ENCODE data around the gene MPDZ.

Gene MPDZ, protein sequence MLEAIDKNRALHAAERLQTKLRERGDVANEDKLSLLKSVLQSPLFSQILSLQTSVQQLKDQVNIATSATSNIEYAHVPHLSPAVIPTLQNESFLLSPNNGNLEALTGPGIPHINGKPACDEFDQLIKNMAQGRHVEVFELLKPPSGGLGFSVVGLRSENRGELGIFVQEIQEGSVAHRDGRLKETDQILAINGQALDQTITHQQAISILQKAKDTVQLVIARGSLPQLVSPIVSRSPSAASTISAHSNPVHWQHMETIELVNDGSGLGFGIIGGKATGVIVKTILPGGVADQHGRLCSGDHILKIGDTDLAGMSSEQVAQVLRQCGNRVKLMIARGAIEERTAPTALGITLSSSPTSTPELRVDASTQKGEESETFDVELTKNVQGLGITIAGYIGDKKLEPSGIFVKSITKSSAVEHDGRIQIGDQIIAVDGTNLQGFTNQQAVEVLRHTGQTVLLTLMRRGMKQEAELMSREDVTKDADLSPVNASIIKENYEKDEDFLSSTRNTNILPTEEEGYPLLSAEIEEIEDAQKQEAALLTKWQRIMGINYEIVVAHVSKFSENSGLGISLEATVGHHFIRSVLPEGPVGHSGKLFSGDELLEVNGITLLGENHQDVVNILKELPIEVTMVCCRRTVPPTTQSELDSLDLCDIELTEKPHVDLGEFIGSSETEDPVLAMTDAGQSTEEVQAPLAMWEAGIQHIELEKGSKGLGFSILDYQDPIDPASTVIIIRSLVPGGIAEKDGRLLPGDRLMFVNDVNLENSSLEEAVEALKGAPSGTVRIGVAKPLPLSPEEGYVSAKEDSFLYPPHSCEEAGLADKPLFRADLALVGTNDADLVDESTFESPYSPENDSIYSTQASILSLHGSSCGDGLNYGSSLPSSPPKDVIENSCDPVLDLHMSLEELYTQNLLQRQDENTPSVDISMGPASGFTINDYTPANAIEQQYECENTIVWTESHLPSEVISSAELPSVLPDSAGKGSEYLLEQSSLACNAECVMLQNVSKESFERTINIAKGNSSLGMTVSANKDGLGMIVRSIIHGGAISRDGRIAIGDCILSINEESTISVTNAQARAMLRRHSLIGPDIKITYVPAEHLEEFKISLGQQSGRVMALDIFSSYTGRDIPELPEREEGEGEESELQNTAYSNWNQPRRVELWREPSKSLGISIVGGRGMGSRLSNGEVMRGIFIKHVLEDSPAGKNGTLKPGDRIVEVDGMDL (N-terminal part only)

DNA sequence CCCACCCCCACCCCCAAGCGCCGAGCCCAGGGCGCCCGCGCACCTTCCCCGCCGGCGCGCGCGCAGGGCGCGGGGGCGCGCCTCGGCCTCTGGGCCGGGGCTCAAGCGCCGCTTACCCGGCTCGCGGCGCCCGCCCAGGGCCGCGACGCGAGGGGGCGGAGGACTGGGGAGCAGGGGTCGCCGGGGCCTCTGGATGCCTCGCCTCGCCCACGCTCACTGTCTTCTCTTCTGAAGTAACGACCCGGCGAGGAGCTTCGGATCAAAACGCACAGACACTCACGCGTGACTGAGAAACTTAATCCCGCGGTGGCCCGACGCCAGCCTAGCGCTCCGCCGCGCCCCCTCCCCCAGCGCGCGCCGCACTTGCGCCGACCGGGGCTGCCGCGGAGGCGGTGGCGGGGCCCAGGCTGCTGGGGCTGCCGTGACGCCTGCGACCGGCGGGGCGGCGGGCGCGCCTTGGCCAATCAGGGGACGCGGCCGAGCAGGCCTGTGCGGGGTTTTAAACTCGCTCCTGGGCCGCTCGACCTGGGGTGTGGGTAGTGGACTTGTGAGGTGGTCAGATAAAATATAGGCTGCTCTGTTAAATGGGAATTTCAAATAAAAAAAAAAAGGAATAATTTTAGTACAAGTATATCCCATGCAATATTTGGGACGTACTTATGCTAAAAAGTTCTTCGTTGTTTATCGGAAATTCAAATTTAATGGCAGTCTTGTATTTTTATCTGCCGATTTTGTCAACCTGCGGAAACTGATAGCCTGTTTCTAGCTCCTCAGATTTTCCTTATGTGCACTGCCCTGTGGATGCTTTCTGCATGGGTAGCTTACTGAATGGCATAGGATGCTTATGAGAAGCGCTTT, at the start of gene MPDZ:
Gene MPDZ, minus strand, starts transcription at position 409 of the 858 bp plus-strand sequence. CDS start 29,377 bp downstream, outside the sequence.
- no peaks in the 10 kb centered on the region for H3K4me1 Mint-ChIP-seq
- H3K9me3 Mint-ChIP-seq, result peaks cover 3% of the 10 kb centered on the region
- peaks cover 27% of the 10 kb centered on the region for H3K27me3 Mint-ChIP-seq
- no peak for DNase-seq
- H3K4me3 Mint-ChIP-seq, result no peak within 1 kb of the TSS
- H3K36me3 Mint-ChIP-seq, result no peaks in the 10 kb centered on the region
- H3K27ac Mint-ChIP-seq, result no peak within 1 kb of the TSS
- CTCF ChIA-PET, result no interaction called here

DNA sequence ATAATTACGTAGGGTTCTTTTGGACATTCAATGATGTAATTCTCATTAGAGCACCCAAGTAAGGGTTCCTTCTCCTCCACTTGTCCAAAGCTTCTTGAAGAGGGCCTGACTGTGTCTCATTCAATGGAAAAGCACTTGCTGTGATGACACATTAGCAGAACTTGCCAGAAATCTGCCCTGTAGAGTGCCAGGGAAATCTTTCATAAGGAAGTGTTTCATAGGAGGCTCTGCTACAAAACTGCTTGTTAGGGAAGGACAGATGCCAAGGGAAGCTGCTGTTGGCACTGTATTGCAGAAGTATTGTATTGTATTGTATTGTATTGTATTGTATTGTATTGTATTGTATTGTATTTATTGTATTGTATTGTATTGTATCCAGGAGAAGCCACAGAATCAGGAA, 45.5 kb upstream of the MPDZ start:
- H3K27ac Mint-ChIP-seq, result no peak overlapping the region
- no peaks in the 10 kb centered on the region for H3K27me3 Mint-ChIP-seq
- H3K36me3 Mint-ChIP-seq, result no peaks in the 10 kb centered on the region
- no peak for DNase-seq
- no peaks in the 10 kb centered on the region for H3K9me3 Mint-ChIP-seq
- H3K4me3 Mint-ChIP-seq, result no peak overlapping the region
- no peaks in the 10 kb centered on the region for H3K4me1 Mint-ChIP-seq
- CTCF ChIA-PET, result no interaction called here

DNA sequence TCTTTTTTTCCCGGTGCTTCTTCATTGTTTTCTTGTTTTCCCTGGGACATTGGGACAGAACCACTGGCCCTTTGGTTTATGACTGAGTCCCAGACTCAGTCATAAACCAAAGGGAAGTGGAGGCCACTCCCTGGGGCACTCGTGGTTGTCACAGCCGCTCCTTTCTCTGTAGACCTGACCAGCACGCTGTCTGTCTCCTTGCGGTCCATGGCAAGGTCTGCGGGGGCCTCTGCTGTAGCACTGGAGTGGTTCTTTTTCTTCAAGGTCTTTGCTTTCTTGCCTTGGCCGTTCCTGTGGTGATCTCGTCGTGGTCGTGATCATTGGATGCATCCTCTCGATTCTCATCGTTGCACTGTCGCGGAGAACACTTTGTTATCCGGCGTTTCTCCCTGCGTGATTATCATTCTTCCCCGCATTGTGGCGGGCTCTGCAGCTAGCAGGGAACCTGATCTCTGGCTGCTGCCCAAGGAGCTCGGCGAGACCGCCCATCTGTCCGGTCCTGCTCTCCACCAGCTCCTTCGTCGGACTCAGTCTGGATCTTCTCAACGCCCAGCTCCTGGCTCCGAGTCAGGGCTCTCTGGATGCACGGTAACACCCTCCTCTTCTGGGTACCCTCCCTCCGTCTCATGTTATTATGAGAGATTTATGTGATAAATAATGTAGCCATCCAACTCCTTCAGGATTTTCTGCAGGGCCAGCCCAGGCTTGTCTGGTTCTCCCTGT, 43.5 kb upstream of the MPDZ start:
- peaks cover 3% of the 10 kb centered on the region for H3K9me3 Mint-ChIP-seq
- CTCF ChIA-PET, result no interaction called here
- H3K27ac Mint-ChIP-seq, result no peak overlapping the region
- H3K36me3 Mint-ChIP-seq, result no peaks in the 10 kb centered on the region
- H3K4me1 Mint-ChIP-seq, result no peaks in the 10 kb centered on the region
- no peaks in the 10 kb centered on the region for H3K27me3 Mint-ChIP-seq
- H3K4me3 Mint-ChIP-seq, result no peak overlapping the region
- DNase-seq, result no peak

DNA sequence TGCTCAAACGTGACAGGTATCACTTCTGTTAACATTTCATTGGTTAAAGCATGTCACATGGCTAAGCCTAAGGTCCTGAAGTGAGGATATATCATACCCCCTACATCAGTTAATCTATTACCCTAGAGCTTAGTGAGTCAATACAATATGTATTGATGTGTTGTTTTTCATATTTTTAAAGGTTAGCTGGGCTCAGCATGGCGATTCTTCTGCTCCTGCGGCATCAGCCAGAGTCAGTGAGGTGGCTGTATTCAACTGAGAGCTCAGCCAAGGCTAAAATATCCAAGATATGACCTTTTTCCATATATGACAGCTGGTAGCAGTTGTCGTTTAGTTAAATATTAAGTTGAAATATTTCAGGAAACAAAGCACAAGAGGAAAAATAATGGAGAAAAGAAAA, 38.5 kb upstream of the MPDZ start:
- Mint-ChIP-seq H3K9me3 (peaks cover 5% of the 10 kb centered on the region), H3K36me3 (no peaks in the 10 kb centered on the region), H3K4me3 (no peak overlapping the region), H3K27ac (no peak overlapping the region), H3K27me3 (no peaks in the 10 kb centered on the region), H3K4me1 (no peaks in the 10 kb centered on the region)
- no peak for DNase-seq
- CTCF ChIA-PET, result interaction anchor here (1.4 kb wide), 1 partner anchor 10 kb away, joined by 5 read pairs; no protein-coding TSS in a partner anchor

DNA sequence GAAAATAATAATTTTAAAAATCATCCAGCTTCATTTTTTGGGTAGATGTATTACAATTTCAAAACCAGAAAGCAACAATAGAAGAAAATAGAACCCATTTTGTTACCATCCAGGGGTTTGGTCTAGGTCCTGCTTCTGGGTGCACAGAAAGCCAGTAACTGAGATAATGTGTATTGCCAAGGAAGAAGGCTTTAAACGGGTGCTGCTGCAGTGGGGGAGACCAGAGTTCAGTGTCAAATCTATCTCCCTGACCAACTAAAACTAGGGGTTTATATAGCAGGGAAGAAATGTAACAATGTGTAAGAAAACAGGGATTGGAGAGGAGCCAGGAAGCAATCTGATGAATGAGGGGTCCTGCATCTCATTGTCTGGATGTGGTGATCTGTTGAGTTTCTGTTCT, 17.5 kb upstream of the MPDZ start:
- Mint-ChIP-seq H3K36me3 (no peaks in the 10 kb centered on the region), H3K27ac (no peak overlapping the region), H3K4me1 (no peaks in the 10 kb centered on the region), H3K4me3 (no peak overlapping the region), H3K27me3 (no peaks in the 10 kb centered on the region), H3K9me3 (peaks cover 11% of the 10 kb centered on the region)
- CTCF ChIA-PET, result no interaction called here
- DNase-seq, result no peak

DNA sequence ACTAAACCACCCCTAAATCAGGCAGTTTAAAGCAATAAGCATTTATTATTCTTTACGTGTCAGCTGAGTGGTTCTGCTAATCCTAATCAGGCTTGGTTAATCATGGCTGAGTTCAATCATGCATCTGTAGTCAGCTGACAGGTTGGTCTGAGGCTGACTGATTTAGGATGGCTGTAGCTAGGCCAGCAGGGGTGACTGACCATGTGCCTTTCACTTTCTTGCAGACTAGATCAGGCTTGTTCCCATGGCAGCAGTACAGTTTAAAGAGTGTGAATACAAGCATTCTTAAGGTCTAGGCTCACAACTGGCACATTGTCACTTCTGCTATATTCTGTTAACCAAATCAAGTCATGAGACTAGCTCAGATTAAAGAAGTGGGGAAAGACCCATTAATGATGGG, 16.1 kb upstream of the MPDZ start:
- Mint-ChIP-seq H3K27ac (no peak overlapping the region), H3K4me3 (no peak overlapping the region), H3K36me3 (no peaks in the 10 kb centered on the region), H3K27me3 (no peaks in the 10 kb centered on the region), H3K9me3 (peaks cover 9% of the 10 kb centered on the region), H3K4me1 (no peaks in the 10 kb centered on the region)
- DNase-seq, result no peak
- CTCF ChIA-PET, result no interaction called here

DNA sequence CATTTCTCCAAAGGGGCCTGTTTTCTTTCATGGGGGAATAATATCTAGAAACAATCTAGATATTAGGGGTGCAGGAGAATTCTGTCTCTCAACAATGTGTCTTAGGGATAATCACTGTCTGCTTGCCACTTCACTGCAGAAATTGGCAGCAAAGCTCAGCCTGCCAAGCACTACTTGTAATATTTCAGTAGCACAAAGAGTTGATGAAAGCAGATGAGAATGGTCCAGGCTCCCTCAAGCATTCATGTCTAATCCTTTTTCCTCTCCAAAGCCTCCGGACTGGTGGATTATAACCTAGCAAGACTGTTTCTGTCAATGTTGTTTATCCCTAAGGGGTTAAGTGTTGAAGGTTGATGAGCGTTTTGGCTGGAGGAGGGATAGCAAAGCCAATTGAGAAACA, 13.3 kb upstream of the MPDZ start:
- peaks cover 8% of the 10 kb centered on the region for H3K9me3 Mint-ChIP-seq
- no peak for DNase-seq
- no peaks in the 10 kb centered on the region for H3K4me1 Mint-ChIP-seq
- H3K4me3 Mint-ChIP-seq, result no peak overlapping the region
- H3K27ac Mint-ChIP-seq, result no peak overlapping the region
- H3K27me3 Mint-ChIP-seq, result no peaks in the 10 kb centered on the region
- no peaks in the 10 kb centered on the region for H3K36me3 Mint-ChIP-seq
- CTCF ChIA-PET, result no interaction called here

DNA sequence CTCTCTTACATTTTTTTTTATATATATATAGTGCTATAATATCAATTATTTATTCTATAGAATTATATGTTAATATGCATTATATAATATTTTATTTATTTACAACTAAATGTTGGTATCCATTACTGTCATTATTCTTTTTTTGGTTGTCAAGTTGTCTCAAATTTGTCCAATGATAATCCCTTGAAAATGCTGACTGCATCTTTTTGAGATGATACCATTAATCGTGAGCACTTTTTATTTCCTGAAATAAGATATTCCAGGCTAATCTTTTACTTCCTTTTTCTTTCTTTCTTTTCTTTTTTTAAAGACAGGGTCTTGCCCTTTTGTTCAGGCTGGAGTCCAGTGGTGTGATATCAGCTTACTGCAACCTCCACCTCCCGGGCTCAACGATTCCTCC, 12.7 kb upstream of the MPDZ start:
- peaks cover 11% of the 10 kb centered on the region for H3K9me3 Mint-ChIP-seq
- DNase-seq, result no peak
- H3K4me3 Mint-ChIP-seq, result no peak overlapping the region
- H3K36me3 Mint-ChIP-seq, result no peaks in the 10 kb centered on the region
- no peak overlapping the region for H3K27ac Mint-ChIP-seq
- no peaks in the 10 kb centered on the region for H3K27me3 Mint-ChIP-seq
- H3K4me1 Mint-ChIP-seq, result no peaks in the 10 kb centered on the region
- CTCF ChIA-PET, result no interaction called here

DNA sequence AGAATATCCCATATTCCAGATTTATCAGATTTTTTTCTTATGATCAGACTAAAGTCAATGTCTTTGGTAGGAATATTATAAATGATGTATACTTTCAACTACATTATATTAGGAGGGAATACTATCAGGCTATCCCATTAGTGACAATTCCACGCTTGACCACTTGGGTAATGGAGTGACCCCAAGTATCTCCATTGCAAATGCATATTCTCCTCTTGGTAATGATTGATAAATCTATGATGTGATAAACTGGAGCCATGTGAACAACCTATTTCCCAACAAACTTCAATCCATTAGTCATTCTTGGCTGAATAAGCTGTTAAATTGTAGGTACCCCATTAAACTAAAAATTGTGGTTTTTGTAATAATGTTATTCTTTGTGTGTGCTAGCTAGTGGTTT, 12.2 kb upstream of the MPDZ start:
- Mint-ChIP-seq H3K27ac (no peak overlapping the region), H3K27me3 (no peaks in the 10 kb centered on the region), H3K4me3 (no peak overlapping the region), H3K36me3 (no peaks in the 10 kb centered on the region), H3K9me3 (peaks cover 12% of the 10 kb centered on the region), H3K4me1 (no peaks in the 10 kb centered on the region)
- CTCF ChIA-PET, result no interaction called here
- no peak for DNase-seq

DNA sequence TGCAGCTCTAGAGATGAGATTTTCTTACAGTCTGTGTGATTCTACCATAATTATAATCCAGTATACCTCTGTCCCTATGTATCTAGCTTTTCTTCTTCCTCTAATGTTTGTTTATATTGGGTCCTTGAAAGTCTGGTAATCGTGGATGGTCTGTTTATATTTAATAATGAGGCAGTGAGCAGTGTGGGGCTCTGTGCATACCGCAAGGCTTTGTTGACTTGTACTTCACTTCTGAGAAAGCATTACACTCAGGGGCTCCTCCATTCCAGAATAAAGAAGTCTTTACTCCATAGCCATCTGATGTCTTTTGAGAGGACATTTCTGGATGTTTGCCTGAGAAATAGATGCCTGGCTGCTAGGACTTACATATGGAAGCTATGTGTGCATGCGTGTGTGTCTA, 4.5 kb upstream of the MPDZ start:
- DNase-seq, result no peak
- no peaks in the 10 kb centered on the region for H3K4me1 Mint-ChIP-seq
- CTCF ChIA-PET, result no interaction called here
- peaks cover 16% of the 10 kb centered on the region for H3K27me3 Mint-ChIP-seq
- H3K4me3 Mint-ChIP-seq, result no peak overlapping the region
- H3K27ac Mint-ChIP-seq, result no peak overlapping the region
- H3K9me3 Mint-ChIP-seq, result peaks cover 12% of the 10 kb centered on the region
- H3K36me3 Mint-ChIP-seq, result no peaks in the 10 kb centered on the region

DNA sequence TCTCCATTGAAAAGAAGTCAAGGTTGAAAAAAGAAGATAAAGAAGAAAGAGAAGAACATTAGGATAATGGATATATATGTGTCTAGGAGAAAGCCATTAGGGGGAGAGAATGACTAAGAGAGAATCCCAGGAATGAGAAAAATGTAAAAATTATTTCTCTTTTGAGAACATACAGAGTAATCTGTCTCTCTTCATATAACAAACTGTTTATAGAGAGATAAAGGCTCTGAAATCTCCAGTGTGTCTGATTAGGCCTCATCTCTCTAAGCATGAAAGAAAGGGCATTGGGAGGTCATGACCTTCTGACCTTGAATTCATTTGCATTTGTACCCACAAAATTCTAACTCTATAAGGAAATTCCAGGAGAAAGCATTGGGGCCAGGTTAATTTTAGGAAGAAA, 3.5 kb upstream of the MPDZ start:
- no peak for DNase-seq
- CTCF ChIA-PET, result no interaction called here
- Mint-ChIP-seq H3K4me3 (no peak overlapping the region), H3K4me1 (no peaks in the 10 kb centered on the region), H3K27ac (no peak overlapping the region), H3K27me3 (peaks cover 27% of the 10 kb centered on the region), H3K9me3 (peaks cover 10% of the 10 kb centered on the region), H3K36me3 (no peaks in the 10 kb centered on the region)

DNA sequence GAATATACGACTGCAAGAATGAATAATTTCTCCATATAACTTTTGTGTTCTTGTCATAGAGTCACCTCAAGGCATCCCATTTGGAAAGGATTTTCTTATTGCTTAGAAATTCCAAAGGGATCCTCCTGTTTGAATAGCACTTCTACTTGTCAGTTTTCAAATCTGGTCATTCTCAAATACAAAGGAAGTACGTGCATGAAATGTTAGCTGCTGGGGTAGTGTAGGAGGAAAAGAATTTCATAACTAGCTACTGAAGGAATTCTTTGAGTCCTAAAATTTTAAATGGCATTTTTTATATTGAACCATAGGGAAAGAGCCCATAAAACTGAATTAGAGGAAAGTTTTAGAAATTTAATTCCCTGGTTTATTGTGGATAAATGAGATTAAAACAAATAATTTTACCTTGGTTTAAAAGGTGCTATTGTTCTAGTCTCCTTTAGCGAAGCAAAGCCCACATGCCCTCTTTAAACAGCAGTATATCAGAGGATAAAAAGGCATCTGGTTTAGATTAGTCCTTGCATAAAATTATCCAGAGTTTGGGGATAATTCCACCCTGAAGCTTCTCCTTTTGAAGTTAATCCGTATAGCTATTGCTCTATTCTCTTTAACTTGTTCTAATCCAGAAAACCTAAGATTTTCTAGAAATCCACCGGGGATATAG, 2.0 kb upstream of the MPDZ start:
- H3K27ac Mint-ChIP-seq, result no peak overlapping the region
- peaks cover 27% of the 10 kb centered on the region for H3K27me3 Mint-ChIP-seq
- peaks cover 4% of the 10 kb centered on the region for H3K9me3 Mint-ChIP-seq
- DNase-seq, result no peak
- no peak overlapping the region for H3K4me3 Mint-ChIP-seq
- no peaks in the 10 kb centered on the region for H3K36me3 Mint-ChIP-seq
- CTCF ChIA-PET, result no interaction called here
- H3K4me1 Mint-ChIP-seq, result no peaks in the 10 kb centered on the region

Data from activated naive CD4-positive, alpha-beta T cell treated with anti-CD3 and anti-CD28 coated beads, Interleukin-2, amount 10 ng/mL, durations not matched to agents 7 days and 5 days (primary cell).